ENCODE results near the gene NTNG1.
A peak's percentile ranks its signal among the peaks of the same experiment; 100 is the strongest.

NTNG1 gene

GRCh38 chr1:107389410-107390396, 248.9 kb downstream of the NTNG1 start:
- Histone ChIP-seq H3K27me3 (ENCODE audit: insufficient read depth, low read length) (no peaks in the 10 kb centered on the region), H3K9me3 (ENCODE audit: low read length) (no peaks in the 10 kb centered on the region), H2AFZ (ENCODE audit: low read depth, low read length) (no peak overlapping the region), H3K4me3 (ENCODE audit: low read length) (peak overlapping the region; percentile 9), H3K4me1 (ENCODE audit: insufficient read depth, low read length) (peaks cover 10% of the 10 kb centered on the region), H3K36me3 (ENCODE audit: insufficient read depth, low read length) (no peaks in the 10 kb centered on the region)

DNA sequence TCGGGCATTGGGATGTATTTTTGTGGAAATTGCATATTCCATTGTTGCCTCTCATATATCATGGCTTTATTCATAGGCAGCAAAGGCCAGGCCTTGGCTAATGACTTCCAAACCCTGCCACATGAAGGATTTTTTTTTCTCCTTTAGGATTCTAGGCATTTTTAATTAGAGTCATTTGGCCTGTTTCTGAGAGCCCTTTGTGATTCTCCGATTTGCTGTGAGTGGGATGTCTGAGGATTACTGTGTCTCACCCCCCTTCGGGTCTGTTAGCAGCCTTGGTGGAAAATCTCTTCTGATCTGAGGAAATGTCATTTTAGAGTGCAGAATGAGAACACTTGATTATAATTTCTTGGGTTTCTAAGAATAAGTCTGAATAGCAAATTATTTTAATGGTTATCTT, 253.5 kb downstream of the NTNG1 start:
- Histone ChIP-seq H3K4me3 (ENCODE audit: low read length) (no peak overlapping the region), H2AFZ (ENCODE audit: low read depth, low read length) (no peak overlapping the region), H3K36me3 (ENCODE audit: insufficient read depth, low read length) (no peaks in the 10 kb centered on the region), H3K4me1 (ENCODE audit: insufficient read depth, low read length) (peaks cover 12% of the 10 kb centered on the region), H3K9me3 (ENCODE audit: low read length) (no peaks in the 10 kb centered on the region), H3K27me3 (ENCODE audit: insufficient read depth, low read length) (no peaks in the 10 kb centered on the region)

DNA sequence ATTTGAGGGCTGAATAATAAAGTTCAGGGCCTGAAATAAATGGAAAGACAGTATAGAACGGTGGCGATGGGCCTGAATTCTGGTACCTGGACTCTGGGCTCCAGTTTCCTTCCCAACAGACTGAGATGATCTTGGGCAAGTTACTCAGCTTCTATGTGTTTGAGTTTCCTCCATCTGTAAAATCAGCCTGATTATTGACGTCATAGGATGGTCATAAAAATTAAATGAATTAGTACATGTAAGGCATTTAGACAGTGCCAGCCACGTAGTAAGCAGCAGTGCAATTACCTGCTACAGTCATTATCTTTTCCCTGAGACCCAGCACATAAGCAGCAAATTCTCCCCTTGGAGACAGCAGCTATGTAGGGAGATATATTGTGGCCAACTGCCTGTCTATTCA, 260.9 kb downstream of the NTNG1 start:
- Histone ChIP-seq H3K36me3 (ENCODE audit: insufficient read depth, low read length) (no peaks in the 10 kb centered on the region), H2AFZ (ENCODE audit: low read depth, low read length) (no peak overlapping the region), H3K4me1 (ENCODE audit: insufficient read depth, low read length) (no peaks in the 10 kb centered on the region), H3K27me3 (ENCODE audit: insufficient read depth, low read length) (no peaks in the 10 kb centered on the region), H3K4me3 (ENCODE audit: low read length) (no peak overlapping the region), H3K9me3 (ENCODE audit: low read length) (no peaks in the 10 kb centered on the region)

DNA sequence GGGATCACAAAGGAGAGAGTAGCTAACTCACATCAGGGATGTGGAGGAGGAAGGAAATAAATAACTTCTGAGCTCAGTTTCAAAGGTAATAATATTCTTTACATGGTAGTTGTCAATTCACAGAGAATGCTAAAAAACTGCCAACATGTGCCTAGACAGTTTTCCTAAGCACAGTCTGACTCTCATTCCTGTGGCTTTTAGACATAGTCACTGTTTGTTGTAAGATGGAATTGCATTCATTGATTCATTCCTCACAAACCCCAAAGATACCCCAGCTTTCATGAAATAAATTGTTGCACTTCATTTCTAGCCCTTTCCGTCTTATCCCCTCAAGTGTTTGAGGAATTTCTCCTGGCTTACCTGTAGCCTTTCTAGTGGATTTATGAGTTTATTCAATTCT, 263.9 kb downstream of the NTNG1 start:
- Histone ChIP-seq H2AFZ (ENCODE audit: low read depth, low read length) (no peak overlapping the region), H3K4me3 (ENCODE audit: low read length) (no peak overlapping the region), H3K27me3 (ENCODE audit: insufficient read depth, low read length) (no peaks in the 10 kb centered on the region), H3K36me3 (ENCODE audit: insufficient read depth, low read length) (no peaks in the 10 kb centered on the region), H3K4me1 (ENCODE audit: insufficient read depth, low read length) (no peaks in the 10 kb centered on the region), H3K9me3 (ENCODE audit: low read length) (no peaks in the 10 kb centered on the region)

DNA sequence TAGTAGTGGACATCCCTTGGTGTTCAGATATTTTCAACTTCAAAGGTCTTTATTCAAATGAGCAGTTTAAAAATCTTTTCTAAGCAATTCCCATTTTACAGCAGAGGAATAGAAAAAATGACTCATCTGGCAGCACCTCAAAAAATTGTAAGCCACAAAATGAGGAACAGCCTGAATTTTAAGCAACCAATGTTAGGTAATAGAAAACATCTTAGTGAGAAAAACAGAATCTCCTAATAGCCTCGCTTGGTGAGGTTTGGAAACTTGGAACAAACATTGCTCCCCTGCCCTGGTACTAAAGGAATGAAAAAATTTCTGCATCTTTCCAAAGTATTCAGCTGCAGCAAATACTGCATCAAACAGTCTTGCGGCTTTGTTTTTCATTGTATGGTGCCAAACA, 264.4 kb downstream of the NTNG1 start:
- Histone ChIP-seq H3K4me3 (ENCODE audit: low read length) (no peak overlapping the region), H3K9me3 (ENCODE audit: low read length) (no peaks in the 10 kb centered on the region), H3K36me3 (ENCODE audit: insufficient read depth, low read length) (no peaks in the 10 kb centered on the region), H3K27me3 (ENCODE audit: insufficient read depth, low read length) (no peaks in the 10 kb centered on the region), H3K4me1 (ENCODE audit: insufficient read depth, low read length) (no peaks in the 10 kb centered on the region), H2AFZ (ENCODE audit: low read depth, low read length) (no peak overlapping the region)

DNA sequence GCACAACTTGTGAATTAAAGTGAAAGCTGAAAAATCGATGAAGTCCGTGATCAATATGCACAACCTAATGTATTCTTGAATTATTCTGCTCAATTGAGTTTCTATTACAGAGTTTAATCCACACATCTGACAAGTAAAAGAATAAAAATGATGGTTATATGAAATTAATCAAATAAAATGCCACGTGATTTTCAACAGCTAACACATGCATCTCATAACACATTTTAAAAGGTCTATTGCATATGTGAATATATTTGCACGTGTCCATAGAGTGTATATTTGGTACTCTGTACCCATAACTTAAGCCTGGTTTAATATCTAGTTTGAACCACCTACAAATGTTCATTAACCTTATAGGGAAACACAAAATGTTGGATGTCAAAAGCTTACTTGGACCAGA, 266.2 kb downstream of the NTNG1 start:
- H3K4me1 ChIP-seq (ENCODE audit: insufficient read depth, low read length) = no peaks in the 10 kb centered on the region
- H3K27me3 ChIP-seq (ENCODE audit: insufficient read depth, low read length) = no peaks in the 10 kb centered on the region

GRCh38 chr1:107413546-107413945, 272.7 kb downstream of the NTNG1 start:
- H3K4me3 ChIP-seq (ENCODE audit: low read length) = no peak overlapping the region
- H2AFZ ChIP-seq (ENCODE audit: low read depth, low read length) = no peak overlapping the region
- no peaks in the 10 kb centered on the region for H3K36me3 ChIP-seq (ENCODE audit: insufficient read depth, low read length)
- no peaks in the 10 kb centered on the region for H3K4me1 ChIP-seq (ENCODE audit: insufficient read depth, low read length)
- no peaks in the 10 kb centered on the region for H3K9me3 ChIP-seq (ENCODE audit: low read length)
- H3K27me3 ChIP-seq (ENCODE audit: insufficient read depth, low read length) = no peaks in the 10 kb centered on the region

More for the DNA sequence above, 266.2 kb downstream of the NTNG1 start:
- Histone ChIP-seq H3K36me3 (ENCODE audit: insufficient read depth, low read length) (no peaks in the 10 kb centered on the region), H2AFZ (ENCODE audit: low read depth, low read length) (no peak overlapping the region), H3K9me3 (ENCODE audit: low read length) (no peaks in the 10 kb centered on the region), H3K4me3 (ENCODE audit: low read length) (no peak overlapping the region)

DNA sequence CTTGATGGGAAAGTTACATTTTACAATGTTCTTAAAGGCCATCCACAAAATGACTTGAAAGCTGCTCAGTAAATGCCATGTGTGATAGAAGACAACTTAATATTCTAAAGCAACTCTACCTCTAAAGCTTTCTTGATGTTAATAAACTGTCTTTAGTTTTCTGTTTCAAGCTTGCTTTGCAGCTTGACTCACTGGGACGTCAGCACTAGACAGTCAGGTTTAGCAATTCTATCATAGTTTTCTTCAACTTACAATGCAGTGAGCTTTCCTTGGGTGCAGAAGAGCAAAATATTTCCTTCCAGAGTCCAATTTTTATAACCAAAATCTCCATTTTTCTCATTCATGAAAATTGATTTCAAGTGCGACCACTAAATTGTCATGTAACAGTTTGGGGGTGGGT, 273.1 kb downstream of the NTNG1 start:
- no peaks in the 10 kb centered on the region for H3K9me3 ChIP-seq (ENCODE audit: low read length)
- H3K4me3 ChIP-seq (ENCODE audit: low read length) = no peak overlapping the region
- no peak overlapping the region for H2AFZ ChIP-seq (ENCODE audit: low read depth, low read length)
- H3K4me1 ChIP-seq (ENCODE audit: insufficient read depth, low read length) = no peaks in the 10 kb centered on the region
- no peaks in the 10 kb centered on the region for H3K36me3 ChIP-seq (ENCODE audit: insufficient read depth, low read length)
- H3K27me3 ChIP-seq (ENCODE audit: insufficient read depth, low read length) = no peaks in the 10 kb centered on the region

DNA sequence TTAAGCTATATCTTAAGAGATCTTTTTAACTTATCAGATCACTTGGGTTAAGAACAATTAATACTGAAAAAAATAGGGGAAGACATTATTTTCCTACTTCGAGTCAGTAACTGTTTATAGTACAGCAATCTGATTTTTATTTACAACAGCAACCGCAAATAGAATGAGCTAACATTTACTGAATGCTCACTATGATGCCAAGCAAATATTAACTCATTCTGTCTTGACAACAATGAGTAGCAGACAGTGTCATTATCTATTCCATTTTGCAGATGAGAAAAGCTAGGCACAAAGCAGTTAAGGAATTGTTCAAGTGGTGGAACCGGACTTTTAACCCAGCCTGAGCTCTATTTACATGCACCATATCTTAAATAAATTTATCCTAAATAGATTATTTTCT, 273.7 kb downstream of the NTNG1 start:
- Histone ChIP-seq H3K27me3 (ENCODE audit: insufficient read depth, low read length) (no peaks in the 10 kb centered on the region), H3K9me3 (ENCODE audit: low read length) (no peaks in the 10 kb centered on the region), H2AFZ (ENCODE audit: low read depth, low read length) (no peak overlapping the region), H3K4me1 (ENCODE audit: insufficient read depth, low read length) (no peaks in the 10 kb centered on the region), H3K36me3 (ENCODE audit: insufficient read depth, low read length) (no peaks in the 10 kb centered on the region), H3K4me3 (ENCODE audit: low read length) (no peak overlapping the region)

- H3K36me3 ChIP-seq (ENCODE audit: insufficient read depth, low read length) = no peaks in the 10 kb centered on the region
- H3K9me3 ChIP-seq (ENCODE audit: low read length) = no peaks in the 10 kb centered on the region
- no peak overlapping the region for H3K4me3 ChIP-seq (ENCODE audit: low read length)
- H2AFZ ChIP-seq (ENCODE audit: low read depth, low read length) = no peak overlapping the region
- peaks cover 4% of the 10 kb centered on the region for H3K4me1 ChIP-seq (ENCODE audit: insufficient read depth, low read length)
- no peaks in the 10 kb centered on the region for H3K27me3 ChIP-seq (ENCODE audit: insufficient read depth, low read length)
These were observed 274.4 kb downstream of the NTNG1 start for GRCh38 chr1:107415241-107415640.

DNA sequence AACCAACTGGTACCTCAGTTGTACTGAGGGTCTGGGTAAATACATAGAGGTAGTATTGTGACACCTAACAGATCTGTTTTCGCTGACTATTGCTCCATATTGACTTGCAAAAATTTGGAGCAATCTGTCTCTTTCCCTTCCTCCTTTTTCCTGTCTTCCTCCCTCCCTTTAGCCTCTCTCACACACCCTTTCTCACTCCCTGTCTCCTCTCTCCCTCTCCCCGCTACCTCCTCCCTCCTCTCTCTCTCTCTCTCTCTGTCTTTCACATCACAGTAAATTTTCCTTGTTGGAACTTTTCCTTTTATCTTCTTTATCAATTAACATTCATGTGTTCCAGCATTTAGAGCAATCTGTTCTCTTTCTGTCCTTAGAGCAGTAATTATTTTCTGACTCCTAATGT, 278.2 kb downstream of the NTNG1 start:
- no peaks in the 10 kb centered on the region for H3K9me3 ChIP-seq (ENCODE audit: low read length)
- peaks cover 11% of the 10 kb centered on the region for H3K4me1 ChIP-seq (ENCODE audit: insufficient read depth, low read length)
- H2AFZ ChIP-seq (ENCODE audit: low read depth, low read length) = no peak overlapping the region
- no peak overlapping the region for H3K4me3 ChIP-seq (ENCODE audit: low read length)
- no peaks in the 10 kb centered on the region for H3K36me3 ChIP-seq (ENCODE audit: insufficient read depth, low read length)
- H3K27me3 ChIP-seq (ENCODE audit: insufficient read depth, low read length) = no peaks in the 10 kb centered on the region

DNA sequence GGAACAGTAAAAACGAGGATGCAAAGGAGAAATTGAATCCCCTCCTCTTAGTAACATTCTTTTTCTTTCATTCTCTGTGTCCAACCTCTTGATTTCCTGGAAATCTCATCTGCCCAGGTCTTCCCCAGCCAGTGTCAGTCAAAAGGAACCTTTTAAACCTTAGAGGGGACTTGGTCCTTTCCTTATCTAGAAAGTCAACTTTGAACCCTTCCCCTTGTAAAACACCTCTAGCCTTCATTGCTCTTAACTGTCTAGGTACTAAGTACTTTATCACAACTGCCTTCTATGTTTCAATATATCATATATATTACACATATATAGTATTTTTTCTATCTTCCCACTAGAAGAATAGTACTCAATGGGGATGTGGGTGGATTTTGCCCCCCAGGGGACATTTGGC, 282.1 kb downstream of the NTNG1 start:
- H2AFZ ChIP-seq (ENCODE audit: low read depth, low read length) = no peak overlapping the region
- no peak overlapping the region for H3K4me3 ChIP-seq (ENCODE audit: low read length)
- H3K9me3 ChIP-seq (ENCODE audit: low read length) = no peaks in the 10 kb centered on the region
- peaks cover 11% of the 10 kb centered on the region for H3K4me1 ChIP-seq (ENCODE audit: insufficient read depth, low read length)
- H3K27me3 ChIP-seq (ENCODE audit: insufficient read depth, low read length) = no peaks in the 10 kb centered on the region
- H3K36me3 ChIP-seq (ENCODE audit: insufficient read depth, low read length) = no peaks in the 10 kb centered on the region

DNA sequence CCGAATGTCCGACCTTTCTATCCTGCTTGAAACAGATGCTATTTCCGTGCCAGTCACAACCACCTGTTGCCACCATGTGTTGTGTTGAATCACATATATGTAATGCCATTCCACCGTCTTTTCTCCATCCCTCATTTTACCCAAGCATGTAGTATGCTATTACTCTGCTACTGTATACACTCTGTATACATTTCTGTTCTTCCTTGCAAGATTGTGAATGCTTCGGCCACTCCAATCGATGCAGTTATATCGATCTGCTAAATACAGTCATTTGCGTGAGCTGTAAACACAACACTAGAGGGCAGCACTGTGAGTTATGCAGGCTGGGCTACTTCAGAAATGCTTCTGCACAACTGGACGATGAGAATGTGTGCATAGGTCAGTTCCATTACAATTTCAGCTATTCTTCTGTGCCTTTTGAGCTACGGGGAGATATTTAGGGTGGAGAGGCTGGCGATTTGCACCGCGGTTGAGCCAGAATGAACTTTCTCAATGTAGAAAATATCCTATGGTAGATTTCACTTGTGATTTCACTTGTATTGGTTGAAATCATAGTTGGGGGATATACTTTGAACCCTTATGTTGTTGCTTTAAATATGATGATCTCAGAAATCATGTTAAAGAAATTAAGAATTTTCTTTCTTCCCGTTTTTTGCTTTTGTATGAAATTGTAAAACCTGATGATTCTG, 289.8 kb downstream of the NTNG1 start:
- H3K4me3 ChIP-seq (ENCODE audit: low read length) = no peak overlapping the region
- no peaks in the 10 kb centered on the region for H3K4me1 ChIP-seq (ENCODE audit: insufficient read depth, low read length)
- no peak overlapping the region for H2AFZ ChIP-seq (ENCODE audit: low read depth, low read length)
- H3K27me3 ChIP-seq (ENCODE audit: insufficient read depth, low read length) = no peaks in the 10 kb centered on the region
- H3K36me3 ChIP-seq (ENCODE audit: insufficient read depth, low read length) = no peaks in the 10 kb centered on the region
- no peaks in the 10 kb centered on the region for H3K9me3 ChIP-seq (ENCODE audit: low read length)
